GM12878 (cell line): ENCODE results near the gene CIAO2B. TPM values are rescaled to one million over a fixed set of nuclear protein-coding genes. Genes with fewer than 3 reads are reported as not detected.

ENCODE experiments used
- polyA plus RNA-seq, 11 experiments: library from polyadenylated mRNA; depleted of rRNA in 4 of 11; unstranded in 6 of 11; stranded (reverse) in 5 of 11; fragments of >200 nt; fragmentation: Nextera tagmentation in 4 of 11; fragmentation: Illumina TruSeq in 1 of 11; extraction: Ambion mirVana in 4 of 11; extraction: Trizol in 1 of 11; gene quantifications; 1 replicate in 1 of 11; 2 replicates in 10 of 11; pipeline versions ENCODE4 v1.2.1 to v1.2.3, GENCODE V29; 2011 to 2016; ENCODE audit warnings: inconsistent platforms in 2 of 11, missing spikeins in 2 of 11, low read depth in 1 of 11
- total RNA-seq, 4 experiments: library from RNA; depleted of rRNA in 3 of 4; stranded (reverse); fragments of >200 nt in 3 of 4; fragmentation: Illumina TruSeq in 1 of 4; extraction: Trizol in 1 of 4; gene quantifications; 2 replicates each; pipeline versions ENCODE4 v1.2.1 to v1.2.3, GENCODE V29; 2013 to 2021
- TF ChIP-seq, protein P1 (sequence below): fragments of 450-650 bp; IDR thresholded peaks from 2 replicates; pipeline ENCODE4 v1.6.1; 2018; ENCODE audit warnings: borderline replicate concordance, mild to moderate bottlenecking; ENCODE audit not compliant: partially characterized antibody

The CIAO2B gene
- total and polyA plus RNA-seq, 10 of the 15 experiments (the other 5 are each of a cell fraction or from before 2014, with no cell fraction given): 76.4 to 241 (median 138) TPM

DNA sequence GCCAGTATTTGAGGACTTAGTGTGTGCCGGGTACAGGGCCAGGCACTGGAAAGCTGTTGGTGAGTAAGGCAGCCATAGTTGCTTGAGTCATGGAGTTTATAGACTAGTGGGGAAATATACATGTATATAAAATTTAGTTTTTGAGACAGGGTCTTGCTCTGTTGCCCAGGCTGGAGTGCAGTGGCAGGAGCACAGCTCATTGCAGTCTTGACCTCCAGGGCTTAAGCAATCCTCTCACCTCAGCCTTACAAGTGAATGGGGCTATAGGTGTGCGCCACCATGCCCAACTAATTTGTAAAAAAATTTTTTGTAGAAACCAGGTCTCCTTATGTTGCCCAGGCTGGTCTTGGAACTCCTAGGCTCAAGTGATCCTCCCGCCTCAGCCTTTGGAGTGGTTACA is 51.5 kb downstream of the CIAO2B start (continued):
- TF ChIP-seq, protein P1, sequence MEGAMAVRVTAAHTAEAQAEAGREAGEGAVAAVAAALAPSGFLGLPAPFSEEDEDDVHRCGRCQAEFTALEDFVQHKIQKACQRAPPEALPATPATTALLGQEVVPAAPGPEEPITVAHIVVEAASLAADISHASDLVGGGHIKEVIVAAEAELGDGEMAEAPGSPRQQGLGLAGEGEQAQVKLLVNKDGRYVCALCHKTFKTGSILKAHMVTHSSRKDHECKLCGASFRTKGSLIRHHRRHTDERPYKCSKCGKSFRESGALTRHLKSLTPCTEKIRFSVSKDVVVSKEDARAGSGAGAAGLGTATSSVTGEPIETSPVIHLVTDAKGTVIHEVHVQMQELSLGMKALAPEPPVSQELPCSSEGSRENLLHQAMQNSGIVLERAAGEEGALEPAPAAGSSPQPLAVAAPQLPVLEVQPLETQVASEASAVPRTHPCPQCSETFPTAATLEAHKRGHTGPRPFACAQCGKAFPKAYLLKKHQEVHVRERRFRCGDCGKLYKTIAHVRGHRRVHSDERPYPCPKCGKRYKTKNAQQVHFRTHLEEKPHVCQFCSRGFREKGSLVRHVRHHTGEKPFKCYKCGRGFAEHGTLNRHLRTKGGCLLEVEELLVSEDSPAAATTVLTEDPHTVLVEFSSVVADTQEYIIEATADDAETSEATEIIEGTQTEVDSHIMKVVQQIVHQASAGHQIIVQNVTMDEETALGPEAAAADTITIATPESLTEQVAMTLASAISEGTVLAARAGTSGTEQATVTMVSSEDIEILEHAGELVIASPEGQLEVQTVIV: no peak

Other genes starting within 250 kb of the CIAO2B start
Only the 7 nearest of the 19 such genes appear.
- gene CA7, start 90.0 kb downstream of the CIAO2B start, total RNA-seq (2014; rRNA removed): not detected in 2 replicates
- gene CA7, start 90.0 kb downstream of the CIAO2B start, total RNA-seq (2014; rRNA removed; fragmentation: Illumina TruSeq; extraction: Trizol): not detected in 2 replicates
- not detected in 2 replicates for gene CA7, start 90.0 kb downstream of the CIAO2B start, total RNA-seq (2021)
- not detected in 2 replicates for gene CA7, start 90.0 kb downstream of the CIAO2B start, polyA plus RNA-seq (2011; rRNA removed)
- not detected in 2 replicates for gene CA7, start 90.0 kb downstream of the CIAO2B start, polyA plus RNA-seq (2014; fragmentation: Illumina TruSeq; extraction: Trizol)
- under 1 TPM in 1 of 2 experiments, not detected in 1; 0.04 TPM for gene CA7, start 90.0 kb downstream of the CIAO2B start, polyA plus RNA-seq (2014; fragmentation: Nextera tagmentation; extraction: Ambion mirVana)
- 0.05 TPM in 1 of 2 replicates, not detected in the other for gene CA7, start 90.0 kb downstream of the CIAO2B start, polyA plus RNA-seq (2014; rRNA removed)
- not detected for gene CA7, start 90.0 kb downstream of the CIAO2B start, polyA plus RNA-seq (2016; fragmentation: Nextera tagmentation; extraction: Ambion mirVana)
- 6.3 and 6.4 TPM in 2 replicates for gene PDP2, start 53.9 kb downstream of the CIAO2B start, total RNA-seq (2014; rRNA removed)
- 6.1 and 6.4 TPM in 2 replicates for gene PDP2, start 53.9 kb downstream of the CIAO2B start, total RNA-seq (2014; rRNA removed; fragmentation: Illumina TruSeq; extraction: Trizol)
- 16.4 and 19.5 TPM in 2 replicates for gene PDP2, start 53.9 kb downstream of the CIAO2B start, total RNA-seq (2021)
- gene PDP2, start 53.9 kb downstream of the CIAO2B start, polyA plus RNA-seq (2011; rRNA removed): 31.1 and 33.0 TPM in 2 replicates
- 11.4 and 19.3 TPM in 2 replicates for gene PDP2, start 53.9 kb downstream of the CIAO2B start, polyA plus RNA-seq (2014; fragmentation: Illumina TruSeq; extraction: Trizol)
- 1 to 10 TPM; 3.0 to 4.5 TPM for gene PDP2, start 53.9 kb downstream of the CIAO2B start, polyA plus RNA-seq (2014; fragmentation: Nextera tagmentation; extraction: Ambion mirVana)
- 8.0 and 12.5 TPM in 2 replicates for gene PDP2, start 53.9 kb downstream of the CIAO2B start, polyA plus RNA-seq (2014; rRNA removed)
- 1 to 10 TPM; 1.9 to 4.5 TPM for gene PDP2, start 53.9 kb downstream of the CIAO2B start, polyA plus RNA-seq (2016; fragmentation: Nextera tagmentation; extraction: Ambion mirVana)
- not detected in 2 replicates for gene CDH16, start 15.5 kb downstream of the CIAO2B start, total RNA-seq (2014; rRNA removed)
- gene CDH16, start 15.5 kb downstream of the CIAO2B start, total RNA-seq (2014; rRNA removed; fragmentation: Illumina TruSeq; extraction: Trizol): not detected in 2 replicates
- not detected in 2 replicates for gene CDH16, start 15.5 kb downstream of the CIAO2B start, total RNA-seq (2021)
- gene CDH16, start 15.5 kb downstream of the CIAO2B start, polyA plus RNA-seq (2011; rRNA removed): 0.05 TPM in 1 of 2 replicates, not detected in the other
- gene CDH16, start 15.5 kb downstream of the CIAO2B start, polyA plus RNA-seq (2014; fragmentation: Illumina TruSeq; extraction: Trizol): not detected in 2 replicates
- gene CDH16, start 15.5 kb downstream of the CIAO2B start, polyA plus RNA-seq (2014; fragmentation: Nextera tagmentation; extraction: Ambion mirVana): not detected
- not detected in 2 replicates for gene CDH16, start 15.5 kb downstream of the CIAO2B start, polyA plus RNA-seq (2014; rRNA removed)
- not detected for gene CDH16, start 15.5 kb downstream of the CIAO2B start, polyA plus RNA-seq (2016; fragmentation: Nextera tagmentation; extraction: Ambion mirVana)
- 6.5 and 8.5 TPM in 2 replicates for gene RRAD, start 8.9 kb downstream of the CIAO2B start, total RNA-seq (2014; rRNA removed)
- 1.5 and 1.7 TPM in 2 replicates for gene RRAD, start 8.9 kb downstream of the CIAO2B start, total RNA-seq (2014; rRNA removed; fragmentation: Illumina TruSeq; extraction: Trizol)
- 4.0 and 4.6 TPM in 2 replicates for gene RRAD, start 8.9 kb downstream of the CIAO2B start, total RNA-seq (2021)
- 0.75 and 2.6 TPM in 2 replicates for gene RRAD, start 8.9 kb downstream of the CIAO2B start, polyA plus RNA-seq (2011; rRNA removed)
- 0.41 TPM in 1 of 2 replicates, not detected in the other for gene RRAD, start 8.9 kb downstream of the CIAO2B start, polyA plus RNA-seq (2014; fragmentation: Illumina TruSeq; extraction: Trizol)
- gene RRAD, start 8.9 kb downstream of the CIAO2B start, polyA plus RNA-seq (2014; fragmentation: Nextera tagmentation; extraction: Ambion mirVana): under 1 TPM; 0.11 to 0.64 TPM
- gene RRAD, start 8.9 kb downstream of the CIAO2B start, polyA plus RNA-seq (2014; rRNA removed): 5.7 and 8.9 TPM in 2 replicates
- 1 to 10 TPM; 3.0 to 8.3 TPM for gene RRAD, start 8.9 kb downstream of the CIAO2B start, polyA plus RNA-seq (2016; fragmentation: Nextera tagmentation; extraction: Ambion mirVana)
- gene CES2, start 1.1 kb upstream of the CIAO2B start, total RNA-seq (2014; rRNA removed): 31.1 and 33.7 TPM in 2 replicates
- 15.1 and 17.0 TPM in 2 replicates for gene CES2, start 1.1 kb upstream of the CIAO2B start, total RNA-seq (2014; rRNA removed; fragmentation: Illumina TruSeq; extraction: Trizol)
- gene CES2, start 1.1 kb upstream of the CIAO2B start, total RNA-seq (2021): 26.9 and 33.2 TPM in 2 replicates
- 9.8 and 14.1 TPM in 2 replicates for gene CES2, start 1.1 kb upstream of the CIAO2B start, polyA plus RNA-seq (2011; rRNA removed)
- 16.6 and 19.6 TPM in 2 replicates for gene CES2, start 1.1 kb upstream of the CIAO2B start, polyA plus RNA-seq (2014; fragmentation: Illumina TruSeq; extraction: Trizol)
- 1 to 10 TPM; 1.6 to 2.4 TPM for gene CES2, start 1.1 kb upstream of the CIAO2B start, polyA plus RNA-seq (2014; fragmentation: Nextera tagmentation; extraction: Ambion mirVana)
- gene CES2, start 1.1 kb upstream of the CIAO2B start, polyA plus RNA-seq (2014; rRNA removed): 24.0 and 28.8 TPM in 2 replicates
- 10 to 100 TPM; 22.5 to 25.1 TPM for gene CES2, start 1.1 kb upstream of the CIAO2B start, polyA plus RNA-seq (2016; fragmentation: Nextera tagmentation; extraction: Ambion mirVana)
- 0.71 and 1.4 TPM in 2 replicates for gene CES3, start 26.9 kb upstream of the CIAO2B start, total RNA-seq (2014; rRNA removed)
- gene CES3, start 26.9 kb upstream of the CIAO2B start, total RNA-seq (2014; rRNA removed; fragmentation: Illumina TruSeq; extraction: Trizol): 0.72 and 0.83 TPM in 2 replicates
- 1.9 and 3.1 TPM in 2 replicates for gene CES3, start 26.9 kb upstream of the CIAO2B start, total RNA-seq (2021)
- 0.62 and 1.3 TPM in 2 replicates for gene CES3, start 26.9 kb upstream of the CIAO2B start, polyA plus RNA-seq (2011; rRNA removed)
- gene CES3, start 26.9 kb upstream of the CIAO2B start, polyA plus RNA-seq (2014; fragmentation: Illumina TruSeq; extraction: Trizol): 0.10 and 0.76 TPM in 2 replicates
- gene CES3, start 26.9 kb upstream of the CIAO2B start, polyA plus RNA-seq (2014; fragmentation: Nextera tagmentation; extraction: Ambion mirVana): under 1 TPM; 0.09 to 0.18 TPM
- 1.5 and 3.0 TPM in 2 replicates for gene CES3, start 26.9 kb upstream of the CIAO2B start, polyA plus RNA-seq (2014; rRNA removed)
- gene CES3, start 26.9 kb upstream of the CIAO2B start, polyA plus RNA-seq (2016; fragmentation: Nextera tagmentation; extraction: Ambion mirVana): under 1 TPM; 0.68 to 0.76 TPM
- 2.3 and 3.4 TPM in 2 replicates for gene CES4A, start 54.2 kb upstream of the CIAO2B start, total RNA-seq (2014; rRNA removed)
- 1.7 and 2.0 TPM in 2 replicates for gene CES4A, start 54.2 kb upstream of the CIAO2B start, total RNA-seq (2014; rRNA removed; fragmentation: Illumina TruSeq; extraction: Trizol)
- 1.8 and 3.3 TPM in 2 replicates for gene CES4A, start 54.2 kb upstream of the CIAO2B start, total RNA-seq (2021)
- 0.05 TPM in 1 of 2 replicates, not detected in the other for gene CES4A, start 54.2 kb upstream of the CIAO2B start, polyA plus RNA-seq (2011; rRNA removed)
- 3.2 and 4.2 TPM in 2 replicates for gene CES4A, start 54.2 kb upstream of the CIAO2B start, polyA plus RNA-seq (2014; fragmentation: Illumina TruSeq; extraction: Trizol)
- gene CES4A, start 54.2 kb upstream of the CIAO2B start, polyA plus RNA-seq (2014; fragmentation: Nextera tagmentation; extraction: Ambion mirVana): 1 to 10 TPM; 1.8 to 1.9 TPM
- 4.3 and 5.0 TPM in 2 replicates for gene CES4A, start 54.2 kb upstream of the CIAO2B start, polyA plus RNA-seq (2014; rRNA removed)
- gene CES4A, start 54.2 kb upstream of the CIAO2B start, polyA plus RNA-seq (2016; fragmentation: Nextera tagmentation; extraction: Ambion mirVana): 1 to 10 TPM; 1.7 to 2.5 TPM